IPS-15b (cell line): ENCODE data around the gene ROBO1.

Experiments
- H3K27me3 ChIP-seq: one replicate; pipeline ENCODE4 v1.6.1; 2013; ENCODE audit warnings: low read length; ENCODE audit not compliant: control insufficient read depth, insufficient read depth
- H3K36me3 ChIP-seq: one replicate; pipeline ENCODE4 v1.6.1; 2013; ENCODE audit warnings: low read length; ENCODE audit not compliant: control insufficient read depth, insufficient read depth
- H3K4me1 ChIP-seq: one replicate; pipeline ENCODE4 v1.6.1; 2013; ENCODE audit warnings: mild to moderate bottlenecking, low read length; ENCODE audit not compliant: control insufficient read depth, insufficient read depth
- H3K4me3 ChIP-seq: one replicate; pipeline ENCODE4 v1.5.1; 2013; ENCODE audit warnings: low read depth, low read length
- H3K9ac ChIP-seq: one replicate; pipeline ENCODE4 v1.6.1; 2013; ENCODE audit warnings: low read depth, mild to moderate bottlenecking, low read length
- H3K9me3 ChIP-seq: one replicate; pipeline ENCODE4 v1.6.1; 2013; ENCODE audit warnings: mild to moderate bottlenecking, low read length; ENCODE audit not compliant: control insufficient read depth, insufficient read depth

Gene ROBO1

GRCh38 chr3:79012530-79012913 is 755.3 kb downstream of the ROBO1 start:
- no peak overlapping the region for H3K9ac ChIP-seq
- no peaks in the 10 kb centered on the region for H3K27me3 ChIP-seq
- no peak overlapping the region for H3K4me3 ChIP-seq
- H3K36me3 ChIP-seq: no peaks in the 10 kb centered on the region
- H3K4me1 ChIP-seq: peaks cover 19% of the 10 kb centered on the region
- H3K9me3 ChIP-seq: no peaks in the 10 kb centered on the region

GRCh38 chr3:79011821-79012529 is 755.8 kb downstream of the ROBO1 start:
- Histone ChIP-seq H3K36me3 (no peaks in the 10 kb centered on the region), H3K27me3 (no peaks in the 10 kb centered on the region), H3K9me3 (no peaks in the 10 kb centered on the region), H3K4me3 (no peak overlapping the region), H3K9ac (no peak overlapping the region), H3K4me1 (peaks cover 19% of the 10 kb centered on the region)

- Histone ChIP-seq H3K27me3 (no peaks in the 10 kb centered on the region), H3K36me3 (no peaks in the 10 kb centered on the region)
Measured at GRCh38 chr3:79009861-79010260, 757.9 kb downstream of the ROBO1 start.

GRCh38 chr3:79006077-79006476 is 761.7 kb downstream of the ROBO1 start:
- Histone ChIP-seq H3K4me1 (peaks cover 9% of the 10 kb centered on the region), H3K27me3 (no peaks in the 10 kb centered on the region), H3K9me3 (no peaks in the 10 kb centered on the region), H3K4me3 (no peak overlapping the region), H3K9ac (no peak overlapping the region), H3K36me3 (no peaks in the 10 kb centered on the region)

More at GRCh38 chr3:79009861-79010260, 757.9 kb downstream of the ROBO1 start:
- Histone ChIP-seq H3K9me3 (no peaks in the 10 kb centered on the region), H3K4me1 (peaks cover 20% of the 10 kb centered on the region), H3K4me3 (no peak overlapping the region), H3K9ac (no peak overlapping the region)

- no peak overlapping the region for H3K9ac ChIP-seq
- no peaks in the 10 kb centered on the region for H3K9me3 ChIP-seq
- no peak overlapping the region for H3K4me3 ChIP-seq
- no peaks in the 10 kb centered on the region for H3K36me3 ChIP-seq
- no peaks in the 10 kb centered on the region for H3K27me3 ChIP-seq
- peaks cover 9% of the 10 kb centered on the region for H3K4me1 ChIP-seq
Measured at GRCh38 chr3:79005084-79005483, 762.7 kb downstream of the ROBO1 start.

GRCh38 chr3:79003994-79004393 is 763.8 kb downstream of the ROBO1 start:
- peaks cover 9% of the 10 kb centered on the region for H3K4me1 ChIP-seq
- H3K36me3 ChIP-seq: no peaks in the 10 kb centered on the region
- H3K9ac ChIP-seq: no peak overlapping the region
- H3K4me3 ChIP-seq: no peak overlapping the region
- H3K27me3 ChIP-seq: no peaks in the 10 kb centered on the region
- no peaks in the 10 kb centered on the region for H3K9me3 ChIP-seq

GRCh38 chr3:79002465-79003372 is 765.1 kb downstream of the ROBO1 start:
- peaks cover 7% of the 10 kb centered on the region for H3K4me1 ChIP-seq
- H3K9ac ChIP-seq: no peak overlapping the region

GRCh38 chr3:79001255-79001654 is 766.5 kb downstream of the ROBO1 start:
- Histone ChIP-seq H3K4me1 (peaks cover 7% of the 10 kb centered on the region), H3K9ac (no peak overlapping the region), H3K36me3 (no peaks in the 10 kb centered on the region), H3K9me3 (no peaks in the 10 kb centered on the region), H3K4me3 (no peak overlapping the region), H3K27me3 (no peaks in the 10 kb centered on the region)

More at GRCh38 chr3:79002465-79003372, 765.1 kb downstream of the ROBO1 start:
- H3K9me3 ChIP-seq: no peaks in the 10 kb centered on the region
- H3K4me3 ChIP-seq: no peak overlapping the region
- H3K36me3 ChIP-seq: no peaks in the 10 kb centered on the region
- no peaks in the 10 kb centered on the region for H3K27me3 ChIP-seq

- no peak overlapping the region for H3K9ac ChIP-seq
- H3K4me3 ChIP-seq: no peak overlapping the region
- no peaks in the 10 kb centered on the region for H3K27me3 ChIP-seq
- H3K36me3 ChIP-seq: no peaks in the 10 kb centered on the region
- H3K9me3 ChIP-seq: no peaks in the 10 kb centered on the region
- H3K4me1 ChIP-seq: peaks cover 10% of the 10 kb centered on the region
Measured at GRCh38 chr3:78999139-78999538, 768.7 kb downstream of the ROBO1 start.

GRCh38 chr3:78995087-78995486 is 772.7 kb downstream of the ROBO1 start:
- Histone ChIP-seq H3K9me3 (no peaks in the 10 kb centered on the region), H3K9ac (no peak overlapping the region), H3K4me3 (no peak overlapping the region)

GRCh38 chr3:78994174-78995027 is 773.4 kb downstream of the ROBO1 start:
- Histone ChIP-seq H3K9ac (no peak overlapping the region), H3K27me3 (no peaks in the 10 kb centered on the region), H3K36me3 (no peaks in the 10 kb centered on the region), H3K4me1 (peaks cover 25% of the 10 kb centered on the region), H3K4me3 (peak overlapping the region; percentile 14), H3K9me3 (no peaks in the 10 kb centered on the region)

More at GRCh38 chr3:78995087-78995486, 772.7 kb downstream of the ROBO1 start:
- H3K27me3 ChIP-seq: no peaks in the 10 kb centered on the region
- no peaks in the 10 kb centered on the region for H3K36me3 ChIP-seq
- H3K4me1 ChIP-seq: peaks cover 25% of the 10 kb centered on the region
